ENCODE results near the gene SLC35F6. TPM values are rescaled to one million over a fixed set of nuclear protein-coding genes. Genes with fewer than 3 reads are reported as not detected.
"Not testable (repeated sequence)": the region's sequence is repeated elsewhere in the genome, so short reads cannot be mapped to it uniquely, and the experiment has no call there.

Gene SLC35F6
- total and polyA plus RNA-seq, 11 donors = 14.4 to 70.5 (median 27.2) TPM

DNA sequence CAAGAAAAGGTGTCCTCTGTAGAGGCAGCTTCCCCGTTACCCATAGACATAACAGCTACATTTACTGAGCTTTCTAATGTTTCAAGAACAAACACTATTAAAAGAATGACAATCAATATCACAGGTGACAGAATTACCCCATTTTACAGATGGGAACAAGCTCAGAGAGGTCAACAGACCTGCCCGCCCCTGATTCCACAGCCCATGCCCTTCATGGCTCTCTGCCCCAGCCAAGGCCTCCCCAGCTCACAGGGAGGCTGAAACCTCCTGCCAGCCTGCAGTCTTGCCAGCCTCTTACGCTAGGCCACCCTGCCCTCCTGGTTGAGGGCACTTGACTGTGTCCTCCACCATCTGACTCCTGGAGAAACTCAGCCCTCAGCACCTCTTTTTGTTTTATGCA lies 19.1 kb upstream of the SLC35F6 start:
- Histone ChIP-seq H3K27ac (no peak overlapping the region), H3K27me3 (no peaks in the 10 kb centered on the region), H3K36me3 (no peaks in the 10 kb centered on the region), H3K4me1 (peaks cover 0 to 3% (median 0%) of the 10 kb centered on the region in 12 donors), H3K4me3 (no peak overlapping the region), H3K9me3 (no peaks in the 10 kb centered on the region)
- 93 to 97% (median 95%) methylated on average over 3 of the region's 3 CpGs for WGBS, 4 donors
- intact Hi-C loops (cut with DNase I) = loop anchor here in 8 of 10 donors (1.0 to 2.0 kb wide), 3 partner anchors 138 to 140 kb away; no protein-coding TSS in a partner anchor
- no peak for TF ChIP-seq POLR2A (IDR thresholded peaks at IDR 0.05)
- TF ChIP-seq, protein P1, sequence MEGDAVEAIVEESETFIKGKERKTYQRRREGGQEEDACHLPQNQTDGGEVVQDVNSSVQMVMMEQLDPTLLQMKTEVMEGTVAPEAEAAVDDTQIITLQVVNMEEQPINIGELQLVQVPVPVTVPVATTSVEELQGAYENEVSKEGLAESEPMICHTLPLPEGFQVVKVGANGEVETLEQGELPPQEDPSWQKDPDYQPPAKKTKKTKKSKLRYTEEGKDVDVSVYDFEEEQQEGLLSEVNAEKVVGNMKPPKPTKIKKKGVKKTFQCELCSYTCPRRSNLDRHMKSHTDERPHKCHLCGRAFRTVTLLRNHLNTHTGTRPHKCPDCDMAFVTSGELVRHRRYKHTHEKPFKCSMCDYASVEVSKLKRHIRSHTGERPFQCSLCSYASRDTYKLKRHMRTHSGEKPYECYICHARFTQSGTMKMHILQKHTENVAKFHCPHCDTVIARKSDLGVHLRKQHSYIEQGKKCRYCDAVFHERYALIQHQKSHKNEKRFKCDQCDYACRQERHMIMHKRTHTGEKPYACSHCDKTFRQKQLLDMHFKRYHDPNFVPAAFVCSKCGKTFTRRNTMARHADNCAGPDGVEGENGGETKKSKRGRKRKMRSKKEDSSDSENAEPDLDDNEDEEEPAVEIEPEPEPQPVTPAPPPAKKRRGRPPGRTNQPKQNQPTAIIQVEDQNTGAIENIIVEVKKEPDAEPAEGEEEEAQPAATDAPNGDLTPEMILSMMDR (IDR thresholded peaks at IDR 0.05) = no peak
- ATAC-seq (no peak), DNase-seq (no peak)

GRCh38 chr2:26745609-26746327 lies 18.3 kb upstream of the SLC35F6 start:
- H3K9me3 ChIP-seq = no peaks in the 10 kb centered on the region
- H3K36me3 ChIP-seq = no peaks in the 10 kb centered on the region
- DNase-seq = peak; percentile 78 to 88 (median 81)
- TF ChIP-seq, protein P1 (IDR thresholded peaks at IDR 0.05) = peak; percentile 91 to 98 (median 93)
- TF ChIP-seq POLR2A (IDR thresholded peaks at IDR 0.05) = no peak
- no peak overlapping the region for H3K27ac ChIP-seq
- ATAC-seq = peak; percentile 86 to 91 (median 88)
- 24 to 28% (median 26%) methylated on average over 9 of the region's 9 CpGs for WGBS, 4 donors
- peaks cover 0 to 3% (median 0%) of the 10 kb centered on the region in 12 donors for H3K4me1 ChIP-seq
- no peaks in the 10 kb centered on the region for H3K27me3 ChIP-seq
- H3K4me3 ChIP-seq = no peak overlapping the region
- intact Hi-C loops (cut with DNase I) = loop anchor here (1.0 to 2.0 kb wide), 4 partner anchors 139 to 141 kb away; no protein-coding TSS in a partner anchor

DNA sequence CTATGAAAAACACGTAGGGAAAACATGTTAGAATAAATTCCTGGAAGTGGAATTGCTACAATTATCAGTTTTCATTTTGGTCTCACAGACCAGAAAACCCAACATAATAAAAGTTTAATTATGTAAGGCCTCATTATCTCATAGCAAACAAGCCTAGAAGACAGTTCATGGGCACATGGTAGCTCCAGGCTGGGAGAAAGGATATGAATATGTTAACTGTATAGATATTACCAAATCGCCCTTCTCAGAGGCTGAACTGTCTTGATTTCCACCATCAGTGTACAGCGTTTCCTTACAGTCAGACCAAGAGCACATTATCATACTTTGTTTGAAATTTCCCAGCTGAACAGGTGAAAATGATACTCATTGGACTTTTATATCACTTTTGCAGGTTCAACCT lies 17.1 kb upstream of the SLC35F6 start:
- TF ChIP-seq, protein P1 (IDR thresholded peaks at IDR 0.05) = no peak
- TF ChIP-seq POLR2A (IDR thresholded peaks at IDR 0.05) = no peak

GRCh38 chr2:26749787-26750420 lies 14.2 kb upstream of the SLC35F6 start:
- DNase-seq; ATAC-seq; intact Hi-C loops (cut with DNase I); H3K4me1 ChIP-seq; H3K36me3 ChIP-seq; H3K27ac ChIP-seq; H3K9me3 ChIP-seq; H3K27me3 ChIP-seq; H3K4me3 ChIP-seq: not testable (repeated sequence)
- WGBS, 4 donors = 48 to 54% (median 51%) methylated on average over 8 of the region's 8 CpGs

More for the DNA sequence above, 17.1 kb upstream of the SLC35F6 start:
- peaks cover 0 to 3% (median 0%) of the 10 kb centered on the region in 12 donors for H3K4me1 ChIP-seq
- no peaks in the 10 kb centered on the region for H3K27me3 ChIP-seq
- 65 to 76% (median 73%) methylated on average over 3 of the region's 3 CpGs for WGBS, 4 donors
- DNase-seq (no peak), ATAC-seq (no peak)
- intact Hi-C loops (cut with DNase I) = loop anchor here in 2 of 10 donors (1.0 to 2.0 kb wide), 2 partner anchors 142 kb away; no protein-coding TSS in a partner anchor
- no peaks in the 10 kb centered on the region for H3K9me3 ChIP-seq
- no peak overlapping the region for H3K4me3 ChIP-seq
- no peaks in the 10 kb centered on the region for H3K36me3 ChIP-seq
- H3K27ac ChIP-seq = no peak overlapping the region

GRCh38 chr2:26750467-26750866 lies 13.6 kb upstream of the SLC35F6 start:
- H3K4me1 ChIP-seq; H3K4me3 ChIP-seq; H3K27ac ChIP-seq; ATAC-seq; H3K9me3 ChIP-seq; H3K27me3 ChIP-seq; DNase-seq; intact Hi-C loops (cut with DNase I); H3K36me3 ChIP-seq: not testable (repeated sequence)
- WGBS, 4 donors = 83 to 88% (median 86%) methylated on average over 11 of the region's 11 CpGs

All from heart left ventricle (tissue), 16 donors.